Trophoblast cell (in vitro differentiated cells and primary cell): Measurements from ENCODE around the gene CPT1B.

Source experiments
- DNase-seq, 2 donors: peaks; one replicate each; pipeline ENCODE4 v3.0.0-alpha.2; 2016
- H2AFZ ChIP-seq: 2 replicates; pipeline ENCODE4 v1.6.1; 2013; ENCODE audit warnings: low read length, moderate library complexity, mild to moderate bottlenecking; ENCODE audit not compliant: insufficient read depth, poor library complexity
- H2AK5ac ChIP-seq: 2 replicates; pipeline ENCODE4 v1.6.1; 2013; ENCODE audit warnings: mild to moderate bottlenecking, low read length
- H2BK120ac ChIP-seq: 2 replicates; pipeline ENCODE4 v1.6.1; 2013; ENCODE audit warnings: low read length, mild to moderate bottlenecking, moderate library complexity; ENCODE audit not compliant: insufficient read depth, poor library complexity
- H2BK12ac ChIP-seq: 2 replicates; pipeline ENCODE4 v1.6.1; 2013; ENCODE audit warnings: mild to moderate bottlenecking, low read length, moderate library complexity
- H2BK5ac ChIP-seq: 2 replicates; pipeline ENCODE4 v1.6.1; 2013; ENCODE audit warnings: low read length, low read depth, moderate library complexity, mild to moderate bottlenecking; ENCODE audit not compliant: poor library complexity
- H3K14ac ChIP-seq: 2 replicates; pipeline ENCODE4 v1.6.1; 2013; ENCODE audit warnings: mild to moderate bottlenecking, low read length
- H3K18ac ChIP-seq: 2 replicates; pipeline ENCODE4 v1.6.1; 2013; ENCODE audit warnings: mild to moderate bottlenecking, low read length
- H3K23ac ChIP-seq: 2 replicates; pipeline ENCODE4 v1.6.1; 2013; ENCODE audit warnings: low read length
- H3K27ac ChIP-seq: 2 replicates; pipeline ENCODE4 v1.5.1; 2013; ENCODE audit warnings: low read depth, mild to moderate bottlenecking, inconsistent platforms, low read length, moderate library complexity
- H3K27me3 ChIP-seq: 2 replicates; pipeline ENCODE4 v1.6.1; 2013; ENCODE audit warnings: inconsistent platforms, mild to moderate bottlenecking, low read length, moderate library complexity; ENCODE audit not compliant: insufficient read depth
- H3K36me3 ChIP-seq, 2 experiments: 1 replicate in 1 of 2; 2 replicates in 1 of 2; pipeline ENCODE4 v1.6.1; 2013; ENCODE audit warnings: low read length in 2 of 2, mild to moderate bottlenecking in 2 of 2, moderate library complexity in 1 of 2; ENCODE audit not compliant: insufficient read depth in 2 of 2, control insufficient read depth in 1 of 2
- H3K4ac ChIP-seq: 2 replicates; pipeline ENCODE4 v1.6.1; 2013; ENCODE audit warnings: low read depth, mild to moderate bottlenecking, low read length, moderate library complexity
- H3K4me1 ChIP-seq, 2 experiments: 1 replicate in 1 of 2; 2 replicates in 1 of 2; pipeline ENCODE4 v1.6.1; 2013; ENCODE audit warnings: low read length in 2 of 2, mild to moderate bottlenecking in 2 of 2, moderate library complexity in 1 of 2; ENCODE audit not compliant: insufficient read depth in 2 of 2, control insufficient read depth in 1 of 2
- H3K4me2 ChIP-seq: 2 replicates; pipeline ENCODE4 v1.6.1; 2013; ENCODE audit warnings: inconsistent platforms, mild to moderate bottlenecking, low read length, moderate library complexity
- H3K4me3 ChIP-seq: 2 replicates; pipeline ENCODE4 v1.5.1; 2013; ENCODE audit warnings: mild to moderate bottlenecking, low read depth, low read length, inconsistent platforms
- H3K79me1 ChIP-seq: one replicate; pipeline ENCODE4 v1.6.1; 2013; ENCODE audit warnings: low read length
- H3K79me2 ChIP-seq: 2 replicates; pipeline ENCODE4 v1.6.1; 2013; ENCODE audit warnings: low read length, mild to moderate bottlenecking; ENCODE audit not compliant: control insufficient read depth, insufficient read depth, poor library complexity
- H3K9ac ChIP-seq: 2 replicates; pipeline ENCODE4 v1.6.1; 2013; ENCODE audit warnings: mild to moderate bottlenecking, low read length
- H3K9me3 ChIP-seq: 2 replicates; pipeline ENCODE4 v1.6.1; 2013; ENCODE audit warnings: low read depth, mild to moderate bottlenecking, control low read depth, inconsistent platforms, low read length; ENCODE audit not compliant: insufficient read depth
- H4K12ac ChIP-seq: 2 replicates; pipeline ENCODE4 v1.6.1; 2013; ENCODE audit warnings: low read depth, mild to moderate bottlenecking, low read length, moderate library complexity
- H4K8ac ChIP-seq: 2 replicates; pipeline ENCODE4 v1.6.1; 2013; ENCODE audit warnings: low read depth, mild to moderate bottlenecking, low read length, moderate library complexity
- H4K91ac ChIP-seq: one replicate; pipeline ENCODE4 v1.6.1; 2013; ENCODE audit warnings: low read depth, mild to moderate bottlenecking, low read length, moderate library complexity
- WGBS: extraction: QIAGEN DNeasy Blood & Tissue Kit; methylation state at CpG from one replicate; pipeline ENCODE4 v1.1.7; 2013; ENCODE audit warnings: missing lambda C conversion rate; ENCODE audit not compliant: insufficient read length, insufficient coverage; ENCODE audit errors: extremely low coverage; 5-methylcytosine and 5-hydroxymethylcytosine counted together

Gene CPT1B

GRCh38 chr22:50605002-50605612, 26.9 kb upstream of the CPT1B start:
- no peak overlapping the region for H3K18ac ChIP-seq
- no peak overlapping the region for H3K14ac ChIP-seq
- DNase-seq, result no peak
- H2BK120ac ChIP-seq, result no peak overlapping the region
- no peak overlapping the region for H3K4me2 ChIP-seq
- no peak overlapping the region for H2BK12ac ChIP-seq
- H3K9me3 ChIP-seq, result peaks cover 1% of the 10 kb centered on the region
- no peak overlapping the region for H3K4ac ChIP-seq
- peaks cover 3 to 4% of the 10 kb centered on the region in 2 experiments for H3K4me1 ChIP-seq
- H3K79me1 ChIP-seq, result no peaks in the 10 kb centered on the region
- H4K12ac ChIP-seq, result no peak overlapping the region
- no peak overlapping the region for H3K27ac ChIP-seq
- H3K4me3 ChIP-seq, result no peak overlapping the region
- H3K36me3 ChIP-seq, result no peaks in the 10 kb centered on the region
- H2AFZ ChIP-seq, result no peak overlapping the region
- no peak overlapping the region for H4K8ac ChIP-seq
- WGBS, result no CpG with 5 or more reads among the region's 23 CpGs
- no peak overlapping the region for H4K91ac ChIP-seq
- H3K9ac ChIP-seq, result no peak overlapping the region
- H3K79me2 ChIP-seq, result no peaks in the 10 kb centered on the region
- H3K27me3 ChIP-seq, result peaks cover 16% of the 10 kb centered on the region
- no peak overlapping the region for H2AK5ac ChIP-seq
- no peak overlapping the region for H2BK5ac ChIP-seq
- no peak overlapping the region for H3K23ac ChIP-seq

- Histone ChIP-seq H3K4ac (no peak overlapping the region), H3K36me3 (no peaks in the 10 kb centered on the region), H3K9ac (no peak overlapping the region), H3K27ac (no peak overlapping the region), H3K18ac (no peak overlapping the region), H3K14ac (no peak overlapping the region), H4K91ac (no peak overlapping the region), H3K4me2 (no peak overlapping the region), H2AFZ (no peak overlapping the region), H2BK5ac (no peak overlapping the region), H3K23ac (no peak overlapping the region), H2BK120ac (no peak overlapping the region), H3K79me1 (no peaks in the 10 kb centered on the region), H3K4me1 (peaks cover 3 to 4% of the 10 kb centered on the region in 2 experiments), H3K27me3 (peaks cover 19% of the 10 kb centered on the region), H3K9me3 (peaks cover 1% of the 10 kb centered on the region), H3K4me3 (no peak overlapping the region), H4K8ac (no peak overlapping the region), H2BK12ac (no peak overlapping the region), H4K12ac (no peak overlapping the region), H2AK5ac (no peak overlapping the region), H3K79me2 (no peaks in the 10 kb centered on the region)
- no CpG with 5 or more reads among the region's 103 CpGs for WGBS
- no peak for DNase-seq
These were observed 26.2 kb upstream of the CPT1B start for GRCh38 chr22:50604256-50605001.

- DNase-seq, result no peak
- Histone ChIP-seq H3K4ac (no peak overlapping the region), H3K18ac (no peak overlapping the region), H2BK120ac (no peak overlapping the region), H3K9ac (no peak overlapping the region), H3K4me3 (no peak overlapping the region), H3K27me3 (peaks cover 19% of the 10 kb centered on the region), H3K14ac (no peak overlapping the region), H4K8ac (no peak overlapping the region), H3K9me3 (peaks cover 1% of the 10 kb centered on the region), H3K79me1 (no peaks in the 10 kb centered on the region), H4K91ac (no peak overlapping the region), H2BK12ac (no peak overlapping the region), H3K36me3 (no peaks in the 10 kb centered on the region), H3K79me2 (no peaks in the 10 kb centered on the region), H2AFZ (no peak overlapping the region), H3K4me2 (no peak overlapping the region), H3K27ac (no peak overlapping the region), H3K4me1 (peaks cover 3 to 4% of the 10 kb centered on the region in 2 experiments), H2AK5ac (no peak overlapping the region), H3K23ac (no peak overlapping the region), H4K12ac (no peak overlapping the region), H2BK5ac (no peak overlapping the region)
- no CpG with 5 or more reads among the region's 70 CpGs for WGBS
These were observed 25.5 kb upstream of the CPT1B start for GRCh38 chr22:50603511-50604255.

GRCh38 chr22:50602338-50602700, 24.1 kb upstream of the CPT1B start:
- Histone ChIP-seq H2BK12ac (no peak overlapping the region), H3K4me2 (no peak overlapping the region), H3K4me1 (peaks cover 3 to 4% of the 10 kb centered on the region in 2 experiments), H3K27ac (no peak overlapping the region), H3K9ac (no peak overlapping the region), H4K8ac (no peak overlapping the region), H3K79me2 (no peaks in the 10 kb centered on the region), H3K4me3 (no peak overlapping the region), H2BK120ac (no peak overlapping the region), H2AFZ (no peak overlapping the region), H2BK5ac (no peak overlapping the region), H3K36me3 (no peaks in the 10 kb centered on the region), H3K27me3 (peaks cover 19% of the 10 kb centered on the region), H4K91ac (no peak overlapping the region), H3K14ac (no peak overlapping the region), H3K18ac (no peak overlapping the region), H3K9me3 (peaks cover 1% of the 10 kb centered on the region), H3K23ac (no peak overlapping the region), H2AK5ac (no peak overlapping the region), H4K12ac (no peak overlapping the region), H3K4ac (no peak overlapping the region), H3K79me1 (no peaks in the 10 kb centered on the region)
- WGBS, result no CpG with 5 or more reads among the region's 2 CpGs
- no peak for DNase-seq
